Measurements from ENCODE around the gene TAS2R60.
"Not testable (repeated sequence)": the region's sequence is repeated elsewhere in the genome, so short reads cannot be mapped to it uniquely, and the experiment has no call there.

The TAS2R60 gene

DNA sequence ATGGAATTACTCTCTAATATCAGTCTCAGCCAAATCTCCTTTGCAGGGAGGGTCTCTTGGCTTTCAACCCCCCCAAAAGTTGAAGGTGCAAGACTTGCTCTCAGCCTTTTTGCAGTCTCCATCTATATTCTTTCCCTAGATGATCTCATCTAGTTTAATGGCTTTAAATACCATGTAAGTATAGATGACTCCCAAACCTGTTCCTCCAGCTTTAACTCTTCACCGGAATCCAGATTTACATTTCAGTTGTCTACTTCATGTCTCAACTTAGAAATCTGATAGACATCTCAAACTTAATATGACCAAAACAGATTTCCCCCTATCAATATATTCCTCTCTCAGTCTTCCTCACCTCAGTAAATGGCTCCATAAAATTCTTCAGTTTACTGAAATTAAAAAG is 24.5 kb downstream of the TAS2R60 start:
- DNase-seq (ENCODE audit: extremely low read depth in 1 of 2, low read depth in 1 of 2), result no peak

DNA sequence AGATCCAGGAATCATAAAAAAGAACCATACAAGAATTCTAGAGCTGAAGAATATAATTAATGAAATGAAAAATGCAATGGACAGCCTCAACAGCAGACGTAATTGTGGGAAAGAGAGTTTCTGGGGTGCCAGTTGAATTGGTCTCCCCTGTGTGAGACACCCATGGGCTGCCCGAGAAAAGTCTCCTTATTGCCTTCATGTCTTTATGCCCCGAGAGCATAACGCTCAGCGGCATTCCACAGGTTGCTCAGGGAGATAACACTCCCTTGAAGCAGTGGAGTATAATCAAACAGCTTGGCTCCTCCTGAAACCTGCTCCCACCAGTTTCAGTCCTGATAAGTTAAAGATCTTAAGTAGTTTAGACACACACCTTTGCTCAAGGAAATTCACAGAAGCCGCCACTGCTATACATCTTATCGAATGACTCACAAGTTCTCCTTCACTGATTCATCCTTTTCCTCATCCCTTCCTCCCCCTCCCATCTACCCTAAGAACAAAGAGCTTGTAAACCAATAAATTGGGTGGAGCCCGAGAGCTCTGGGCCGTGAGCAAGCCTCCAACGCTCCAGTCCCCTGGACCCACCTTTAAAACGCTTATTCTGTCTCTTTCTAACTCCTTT is 28.9 kb downstream of the TAS2R60 start:
- DNase-seq (ENCODE audit: extremely low read depth in 1 of 2, low read depth in 1 of 2), result not testable (repeated sequence)

- no peak for DNase-seq (ENCODE audit: extremely low read depth in 1 of 2, low read depth in 1 of 2)
Measured at GRCh38 chr7:143477501-143478150, 34.4 kb downstream of the TAS2R60 start, which contains the start of gene TAS2R41. Gene TAS2R41 (plus strand): TSS chr7:143477873. CDS start chr7:143477873, 0 bp downstream.

DNA sequence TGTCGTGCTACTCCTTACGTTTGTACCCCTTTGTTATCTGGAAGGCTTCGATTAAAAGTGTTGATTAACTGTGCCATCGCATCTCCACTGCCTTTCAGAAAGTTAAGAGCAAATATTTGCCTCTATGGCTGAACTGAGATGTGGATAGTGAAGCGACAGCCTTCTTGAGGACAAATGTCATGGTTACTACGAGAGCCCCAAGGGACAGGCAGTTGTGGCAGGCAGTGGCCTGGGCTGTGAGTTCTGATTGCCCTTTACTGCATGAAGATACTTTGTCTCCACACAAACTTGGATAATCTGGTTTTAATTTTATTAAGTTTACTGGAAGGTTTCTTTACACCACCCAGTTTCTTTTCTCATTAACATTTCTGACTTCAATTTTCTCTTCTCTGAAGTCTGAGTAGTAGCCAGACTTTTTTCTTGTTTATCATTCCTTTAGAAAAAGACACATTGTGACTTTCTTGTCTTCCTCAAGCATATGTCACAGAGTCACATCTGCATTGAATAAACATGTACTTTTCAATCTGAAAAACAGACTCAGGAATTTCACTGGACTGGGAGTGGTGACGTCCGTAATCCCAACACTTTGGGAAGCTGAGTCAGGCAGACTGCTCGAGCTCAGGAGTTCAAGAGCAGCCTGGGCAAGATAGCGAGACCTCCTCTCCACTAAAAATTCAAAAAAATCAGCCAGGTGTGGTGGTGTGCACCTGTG is 36.0 kb downstream of the TAS2R60 start:
- DNase-seq (ENCODE audit: extremely low read depth in 1 of 2, low read depth in 1 of 2), result no peak

DNA sequence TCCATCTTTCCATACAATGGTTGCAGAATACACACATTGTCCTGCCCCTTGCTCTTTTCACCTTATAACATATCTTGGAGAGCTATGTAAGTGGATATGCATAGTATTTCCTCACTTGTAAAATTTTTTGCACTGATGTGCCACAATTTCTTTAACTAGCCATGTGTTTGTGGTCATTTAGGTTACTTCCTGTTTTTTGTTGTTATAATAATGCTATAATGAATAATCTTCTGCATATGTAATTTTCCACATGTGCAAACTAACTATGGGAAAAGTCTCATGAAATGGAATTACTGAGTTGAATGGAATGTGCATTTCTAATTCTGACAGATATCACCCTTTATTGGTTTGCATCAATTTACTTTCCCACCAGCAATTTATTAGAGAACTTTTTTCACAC is 37.2 kb downstream of the TAS2R60 start:
- DNase-seq (ENCODE audit: extremely low read depth in 1 of 2, low read depth in 1 of 2), result no peak

- DNase-seq (ENCODE audit: extremely low read depth in 1 of 2, low read depth in 1 of 2), result no peak
Measured at GRCh38 chr7:143484119-143484518, 40.9 kb downstream of the TAS2R60 start.

- DNase-seq (ENCODE audit: extremely low read depth in 1 of 2, low read depth in 1 of 2), result no peak
Measured at GRCh38 chr7:143485094-143485493, 41.8 kb downstream of the TAS2R60 start.

- no peak for DNase-seq (ENCODE audit: extremely low read depth in 1 of 2, low read depth in 1 of 2)
Measured at GRCh38 chr7:143485500-143485899, 42.2 kb downstream of the TAS2R60 start.

GRCh38 chr7:143486266-143486665 is 43.0 kb downstream of the TAS2R60 start:
- DNase-seq (ENCODE audit: extremely low read depth in 1 of 2, low read depth in 1 of 2), result not testable (repeated sequence)

DNA sequence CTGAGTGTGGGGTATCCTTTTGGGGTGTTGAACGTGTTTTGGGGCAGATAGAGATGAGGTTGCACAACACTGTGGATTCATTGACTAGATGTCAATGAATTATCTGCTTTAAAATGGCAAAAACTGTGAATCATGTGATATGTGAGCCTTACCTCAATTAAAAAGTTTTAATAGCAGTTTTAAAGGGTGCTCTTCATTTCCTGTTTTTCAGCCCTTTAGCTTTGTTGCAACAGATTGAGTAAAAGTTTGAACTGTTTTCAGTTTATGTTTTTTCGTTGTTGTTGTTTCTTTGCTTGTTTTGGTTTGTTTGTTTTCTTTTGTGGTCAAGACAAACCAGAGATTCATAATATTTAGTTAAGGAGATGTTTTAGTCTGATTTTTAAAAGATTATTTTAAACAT is 43.8 kb downstream of the TAS2R60 start:
- no peak for DNase-seq (ENCODE audit: extremely low read depth in 1 of 2, low read depth in 1 of 2)

- DNase-seq (ENCODE audit: extremely low read depth in 1 of 2, low read depth in 1 of 2), result no peak
Measured at GRCh38 chr7:143487566-143487965, 44.3 kb downstream of the TAS2R60 start.

DNA sequence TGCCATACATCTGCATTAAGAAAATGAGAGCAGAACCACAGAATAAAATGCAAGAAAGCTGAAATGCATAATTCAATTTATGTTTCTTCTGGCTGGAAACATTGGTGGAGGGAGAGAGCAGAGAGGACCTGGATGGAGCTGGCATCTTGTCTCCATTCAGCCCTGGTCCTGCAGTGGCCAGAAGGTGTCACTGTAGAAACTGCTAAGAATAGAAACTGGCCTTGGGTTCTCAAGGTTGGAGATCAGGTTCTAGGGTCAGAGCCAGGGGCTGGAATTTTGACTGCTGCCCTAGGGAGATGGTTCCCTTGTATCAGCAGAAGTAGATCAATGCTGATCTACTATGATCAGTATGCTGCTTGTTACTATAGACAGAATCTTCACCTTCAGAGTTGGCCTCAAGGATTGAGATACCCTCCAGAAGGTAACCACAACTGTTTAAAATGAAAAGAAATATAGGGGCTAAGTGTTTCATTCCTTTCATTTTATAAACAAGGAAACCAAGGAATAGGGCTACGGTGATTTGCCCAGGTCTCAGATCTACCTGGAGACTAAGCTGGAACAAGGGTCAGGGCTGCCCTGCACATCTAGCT is 47.6 kb downstream of the TAS2R60 start:
- DNase-seq (ENCODE audit: extremely low read depth in 1 of 2, low read depth in 1 of 2), result no peak

DNA sequence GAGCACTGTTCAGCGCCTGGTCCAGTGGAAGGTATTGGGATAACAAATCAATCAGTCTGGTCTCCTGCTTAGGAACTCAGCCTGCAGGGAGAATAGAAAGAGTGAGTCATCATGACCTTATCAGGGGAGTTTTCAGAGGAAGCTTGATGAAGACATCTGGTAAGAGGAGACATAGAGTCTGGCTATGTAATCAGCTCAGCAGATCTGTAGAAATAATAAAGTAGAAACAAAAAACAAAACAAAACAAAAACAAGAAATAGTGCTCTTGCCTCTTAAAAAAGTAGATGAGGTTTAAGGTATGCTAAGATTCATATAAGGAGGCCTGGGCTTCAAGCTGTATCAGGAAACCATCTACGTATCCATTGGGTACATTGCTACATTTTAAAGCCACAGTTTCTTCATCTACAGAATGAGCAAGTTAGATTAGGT is 48.8 kb downstream of the TAS2R60 start:
- no peak for DNase-seq (ENCODE audit: extremely low read depth in 1 of 2, low read depth in 1 of 2)

DNA sequence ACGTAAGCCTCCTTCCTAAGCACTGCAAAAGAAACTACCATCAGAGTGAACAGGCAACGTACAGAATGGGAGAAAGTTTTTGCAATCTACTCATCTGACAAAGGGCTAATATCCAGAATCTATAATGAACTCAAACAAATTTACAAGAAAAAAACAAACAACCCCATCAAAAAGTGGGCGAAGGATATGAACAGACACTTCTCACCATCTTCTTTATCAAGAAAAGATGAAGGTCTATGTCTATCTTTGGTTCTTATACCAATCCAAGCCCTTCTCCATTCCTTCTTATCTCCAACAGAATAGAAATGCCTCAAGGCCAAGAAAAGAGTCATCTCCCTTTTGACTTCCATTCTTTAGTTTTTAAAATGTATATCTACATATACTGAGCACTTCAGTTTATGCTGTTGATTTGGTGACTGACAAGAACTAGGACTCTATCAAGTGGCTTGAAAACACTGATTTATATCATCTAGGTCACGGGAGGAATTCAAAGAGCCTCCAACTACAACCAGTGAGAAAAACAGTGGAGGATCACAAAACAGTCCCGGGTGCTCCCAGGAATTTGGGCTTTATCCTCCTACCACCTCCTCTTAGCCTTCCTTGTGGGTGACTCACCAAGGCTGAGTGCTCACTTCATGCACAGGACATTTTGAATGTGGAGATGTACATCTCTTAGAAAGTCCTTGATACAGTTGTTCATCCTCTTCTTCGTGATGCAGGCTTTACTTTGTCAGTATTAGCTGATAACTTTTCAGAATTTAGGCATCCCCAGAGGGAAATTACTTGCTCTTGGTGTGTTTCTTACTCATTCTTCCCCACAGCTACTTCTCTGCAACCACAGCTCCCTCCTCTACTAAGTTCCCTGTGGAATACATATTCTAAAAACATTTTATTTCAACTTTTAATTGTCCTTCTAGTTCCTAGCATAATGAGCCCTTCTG is 49.8 kb downstream of the TAS2R60 start:
- no peak for DNase-seq (ENCODE audit: extremely low read depth in 1 of 2, low read depth in 1 of 2)

- no peak for DNase-seq (ENCODE audit: extremely low read depth in 1 of 2, low read depth in 1 of 2)
Measured at GRCh38 chr7:143493751-143494150, 50.5 kb downstream of the TAS2R60 start.

All from stimulated activated CD8-positive, alpha-beta memory T cell treated with anti-CD3 and anti-CD28 coated beads, Interleukin-7, amount 100 ng/mL, for 48 hours (primary cell).